DOHH2 (cell line): Measurements from ENCODE around the gene ZBTB5.

Experiments used
- H3F3A ChIP-seq: fragments of 200-600 bp; sonication (generic), shearing (Covaris generic); 2 replicates; pipeline ENCODE4 v1.6.0; 2016; ENCODE audit warnings: antibody characterized with exemption, mild to moderate bottlenecking; ENCODE audit not compliant: control insufficient read depth, insufficient read depth
- H3K27ac ChIP-seq: fragments of 200-600 bp; sonication (generic); 2 replicates; pipeline ENCODE4 v1.5.1; 2014; ENCODE audit warnings: low read depth, mild to moderate bottlenecking, low read length, moderate library complexity
- H3K27me3 ChIP-seq: fragments of 200-600 bp; sonication (generic); 2 replicates; pipeline ENCODE4 v1.6.1; 2014; ENCODE audit warnings: mild to moderate bottlenecking, low read length, mixed read lengths; ENCODE audit not compliant: control insufficient read depth
- H3K36me3 ChIP-seq: fragments of 200-600 bp; sonication (generic); 2 replicates; pipeline ENCODE4 v1.6.1; 2014; ENCODE audit warnings: mild to moderate bottlenecking, low read length, moderate library complexity, mixed read lengths; ENCODE audit not compliant: control insufficient read depth
- H3K4me1 ChIP-seq: fragments of 200-600 bp; sonication (generic); 2 replicates; pipeline ENCODE4 v1.6.1; 2014; ENCODE audit warnings: mild to moderate bottlenecking, low read length, mixed read lengths; ENCODE audit not compliant: control insufficient read depth
- H3K4me2 ChIP-seq: fragments of 200-600 bp; sonication (generic); 2 replicates; pipeline ENCODE4 v1.6.0; 2014; ENCODE audit warnings: mild to moderate bottlenecking, low read length, moderate library complexity
- H3K4me3 ChIP-seq: fragments of 200-600 bp; sonication (generic); 2 replicates; pipeline ENCODE4 v1.5.1; 2014; ENCODE audit warnings: mild to moderate bottlenecking, low read length, mixed read lengths
- H3K79me2 ChIP-seq: fragments of 200-600 bp; sonication (generic); 2 replicates; pipeline ENCODE4 v1.6.1; 2014; ENCODE audit warnings: mild to moderate bottlenecking, low read length, mixed read lengths; ENCODE audit not compliant: control insufficient read depth
- H3K9me2 ChIP-seq: fragments of 200-600 bp; sonication (generic); replicated peaks from 2 replicates; pipeline ENCODE4 v1.6.1; 2014; ENCODE audit warnings: mild to moderate bottlenecking, low read length, mixed read lengths; ENCODE audit not compliant: control insufficient read depth
- H3K9me3 ChIP-seq: fragments of 200-600 bp; sonication (generic); 2 replicates; pipeline ENCODE4 v1.6.1; 2014; ENCODE audit warnings: antibody characterized with exemption, low read length, mixed read lengths; ENCODE audit not compliant: control insufficient read depth, insufficient read depth
- H4K20me1 ChIP-seq: fragments of 200-600 bp; sonication (generic); 2 replicates; pipeline ENCODE4 v1.6.0; 2014; ENCODE audit warnings: low read depth, mild to moderate bottlenecking, antibody characterized with exemption, low read length, moderate library complexity; ENCODE audit not compliant: control insufficient read depth, insufficient read depth
- EZH2phosphoT487 ChIP-seq: fragments of 200-600 bp; sonication (generic); IDR thresholded peaks from 2 replicates; pipeline ENCODE4 v1.6.1; 2017; ENCODE audit warnings: borderline replicate concordance, mild to moderate bottlenecking, antibody characterized with exemption, low read length, moderate library complexity, mixed read lengths
- TF ChIP-seq, protein P1 (sequence below): fragments of 200-600 bp; sonication (generic); IDR thresholded peaks from one replicate; pipeline ENCODE4 v1.5.1; 2014; ENCODE audit warnings: antibody characterized with exemption, mild to moderate bottlenecking, low read depth, low read length; ENCODE audit not compliant: poor library complexity, severe bottlenecking

ZBTB5 gene

GRCh38 chr9:37412431-37413151, 52.7 kb downstream of the ZBTB5 start:
- Histone ChIP-seq H3K4me1 (peaks cover 94% of the 10 kb centered on the region), H3K27ac (peak overlapping the region; percentile 93), H3F3A (peaks cover 39% of the 10 kb centered on the region), H3K9me3 (no peaks in the 10 kb centered on the region), H3K79me2 (peaks cover 28% of the 10 kb centered on the region), H3K4me3 (peak overlapping the region; percentile 72), H3K27me3 (no peaks in the 10 kb centered on the region), H3K4me2 (peak overlapping the region; percentile 89), H3K9me2 (no peaks in the 10 kb centered on the region), H3K36me3 (peaks cover 37% of the 10 kb centered on the region), H4K20me1 (no peaks in the 10 kb centered on the region)
- TF ChIP-seq EZH2phosphoT487: no peak
- TF ChIP-seq, protein P1, sequence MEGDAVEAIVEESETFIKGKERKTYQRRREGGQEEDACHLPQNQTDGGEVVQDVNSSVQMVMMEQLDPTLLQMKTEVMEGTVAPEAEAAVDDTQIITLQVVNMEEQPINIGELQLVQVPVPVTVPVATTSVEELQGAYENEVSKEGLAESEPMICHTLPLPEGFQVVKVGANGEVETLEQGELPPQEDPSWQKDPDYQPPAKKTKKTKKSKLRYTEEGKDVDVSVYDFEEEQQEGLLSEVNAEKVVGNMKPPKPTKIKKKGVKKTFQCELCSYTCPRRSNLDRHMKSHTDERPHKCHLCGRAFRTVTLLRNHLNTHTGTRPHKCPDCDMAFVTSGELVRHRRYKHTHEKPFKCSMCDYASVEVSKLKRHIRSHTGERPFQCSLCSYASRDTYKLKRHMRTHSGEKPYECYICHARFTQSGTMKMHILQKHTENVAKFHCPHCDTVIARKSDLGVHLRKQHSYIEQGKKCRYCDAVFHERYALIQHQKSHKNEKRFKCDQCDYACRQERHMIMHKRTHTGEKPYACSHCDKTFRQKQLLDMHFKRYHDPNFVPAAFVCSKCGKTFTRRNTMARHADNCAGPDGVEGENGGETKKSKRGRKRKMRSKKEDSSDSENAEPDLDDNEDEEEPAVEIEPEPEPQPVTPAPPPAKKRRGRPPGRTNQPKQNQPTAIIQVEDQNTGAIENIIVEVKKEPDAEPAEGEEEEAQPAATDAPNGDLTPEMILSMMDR: no peak

DNA sequence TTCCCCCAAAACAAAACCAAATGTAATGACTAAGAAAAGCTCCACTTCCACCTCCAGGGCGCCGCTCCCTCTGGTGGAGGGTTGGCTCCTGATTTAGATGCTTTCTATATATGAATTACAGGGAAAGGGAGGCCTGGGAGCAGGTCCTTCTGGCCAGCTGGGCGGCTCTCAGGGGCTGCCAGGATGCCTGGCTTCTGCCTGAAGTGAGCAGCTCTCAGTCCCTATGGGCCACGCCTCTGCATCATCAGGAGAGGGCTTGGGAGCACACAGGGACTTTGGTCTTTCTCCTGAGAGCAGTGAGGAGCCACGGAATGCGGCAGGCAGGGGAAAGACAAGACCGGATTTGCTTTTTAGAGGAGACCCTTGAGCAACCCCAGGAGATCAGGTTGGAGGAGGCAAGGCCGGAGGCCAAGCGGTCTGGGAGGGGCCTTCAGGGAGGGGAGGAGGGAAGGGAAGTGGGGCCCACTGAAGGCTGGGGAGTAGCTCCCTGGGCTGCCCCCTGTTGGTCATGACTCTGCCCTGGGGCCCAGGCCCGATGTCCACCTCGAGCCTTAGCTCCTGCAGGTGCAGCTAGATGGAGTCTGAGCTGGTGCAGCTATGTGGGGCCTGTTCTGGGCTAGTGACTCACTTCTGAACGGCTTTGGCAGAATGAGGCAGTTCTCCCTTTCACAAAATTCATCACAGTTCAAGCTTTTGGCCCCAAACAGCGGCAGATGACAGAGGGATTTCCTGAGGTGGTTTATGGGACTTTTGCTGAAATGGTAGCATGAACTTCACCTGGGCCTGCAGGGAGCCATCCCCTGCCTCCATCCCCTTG, 54.1 kb downstream of the ZBTB5 start:
- Histone ChIP-seq H3K9me2 (no peaks in the 10 kb centered on the region), H3K4me3 (peak overlapping the region; percentile 72), H3K27me3 (no peaks in the 10 kb centered on the region), H4K20me1 (no peaks in the 10 kb centered on the region), H3K79me2 (peaks cover 42% of the 10 kb centered on the region), H3F3A (peaks cover 50% of the 10 kb centered on the region), H3K9me3 (no peaks in the 10 kb centered on the region), H3K4me2 (peak overlapping the region; percentile 89), H3K36me3 (peaks cover 42% of the 10 kb centered on the region), H3K4me1 (peaks cover 94% of the 10 kb centered on the region), H3K27ac (peak overlapping the region; percentile 93)
- TF ChIP-seq, protein P1: peak; percentile 90
- TF ChIP-seq EZH2phosphoT487: no peak

GRCh38 chr9:37410354-37410861, 54.8 kb downstream of the ZBTB5 start:
- Histone ChIP-seq H3K4me3 (peak overlapping the region; percentile 72), H3K4me2 (peak overlapping the region; percentile 89), H3K9me3 (no peaks in the 10 kb centered on the region), H3K27ac (peak overlapping the region; percentile 93), H4K20me1 (no peaks in the 10 kb centered on the region), H3K9me2 (no peaks in the 10 kb centered on the region), H3K4me1 (peaks cover 94% of the 10 kb centered on the region), H3K36me3 (peaks cover 49% of the 10 kb centered on the region), H3K79me2 (peaks cover 49% of the 10 kb centered on the region), H3K27me3 (no peaks in the 10 kb centered on the region), H3F3A (peaks cover 55% of the 10 kb centered on the region)
- TF ChIP-seq, protein P1: no peak
- TF ChIP-seq EZH2phosphoT487: no peak
